HepG2 (cell line): ENCODE results near the gene R3HCC1L.

Source experiments
- EED ChIP-seq: sonication (generic); formaldehyde crosslinking; IDR thresholded peaks from 2 replicates; pipeline ENCODE4 v1.5.0; 2020; ENCODE audit warnings: mild to moderate bottlenecking, missing genetic modification reagents
- POLR2A ChIP-seq, 2 experiments: IDR thresholded peaks; 2 replicates each; pipeline ENCODE4 v1.6.1; 2011; ENCODE audit warnings: low read depth in 2 of 2, low read length in 2 of 2, mild to moderate bottlenecking in 1 of 2, moderate library complexity in 1 of 2; ENCODE audit not compliant: insufficient read depth in 1 of 2
- ZBTB7A ChIP-seq: sonication (generic); formaldehyde crosslinking; IDR thresholded peaks from 2 replicates; pipeline ENCODE4 v1.8.0; 2022; ENCODE audit warnings: mild to moderate bottlenecking, missing genetic modification reagents
- TF ChIP-seq, protein P1 (sequence below): sonication (generic); formaldehyde crosslinking; IDR thresholded peaks from 2 replicates; pipeline ENCODE4 v1.5.0; 2020; ENCODE audit warnings: mild to moderate bottlenecking, missing genetic modification reagents, moderate library complexity

DNA sequence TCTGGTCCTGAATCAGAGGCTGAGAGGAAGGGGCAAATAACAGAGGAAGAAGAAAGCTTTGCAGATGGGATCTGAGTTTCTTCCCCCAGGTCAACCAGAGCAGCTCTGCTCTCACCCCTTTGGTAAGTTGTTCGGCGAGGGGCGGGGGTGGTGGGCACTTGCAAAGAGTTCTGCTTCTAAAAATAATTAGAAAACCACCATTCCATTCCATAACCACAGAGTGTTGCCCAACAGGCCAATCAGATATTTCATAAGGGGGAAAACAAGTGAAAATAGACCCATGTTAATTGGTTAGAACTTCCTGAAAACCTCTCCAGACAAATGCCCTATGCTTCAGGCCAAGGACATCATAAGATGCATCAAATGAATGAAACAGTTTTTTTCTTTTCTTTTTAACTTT is 43.6 kb upstream of the R3HCC1L start:
- TF ChIP-seq, protein P1, sequence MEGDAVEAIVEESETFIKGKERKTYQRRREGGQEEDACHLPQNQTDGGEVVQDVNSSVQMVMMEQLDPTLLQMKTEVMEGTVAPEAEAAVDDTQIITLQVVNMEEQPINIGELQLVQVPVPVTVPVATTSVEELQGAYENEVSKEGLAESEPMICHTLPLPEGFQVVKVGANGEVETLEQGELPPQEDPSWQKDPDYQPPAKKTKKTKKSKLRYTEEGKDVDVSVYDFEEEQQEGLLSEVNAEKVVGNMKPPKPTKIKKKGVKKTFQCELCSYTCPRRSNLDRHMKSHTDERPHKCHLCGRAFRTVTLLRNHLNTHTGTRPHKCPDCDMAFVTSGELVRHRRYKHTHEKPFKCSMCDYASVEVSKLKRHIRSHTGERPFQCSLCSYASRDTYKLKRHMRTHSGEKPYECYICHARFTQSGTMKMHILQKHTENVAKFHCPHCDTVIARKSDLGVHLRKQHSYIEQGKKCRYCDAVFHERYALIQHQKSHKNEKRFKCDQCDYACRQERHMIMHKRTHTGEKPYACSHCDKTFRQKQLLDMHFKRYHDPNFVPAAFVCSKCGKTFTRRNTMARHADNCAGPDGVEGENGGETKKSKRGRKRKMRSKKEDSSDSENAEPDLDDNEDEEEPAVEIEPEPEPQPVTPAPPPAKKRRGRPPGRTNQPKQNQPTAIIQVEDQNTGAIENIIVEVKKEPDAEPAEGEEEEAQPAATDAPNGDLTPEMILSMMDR (CRISPR knock-in tag), result no peak
- no peak for TF ChIP-seq POLR2A (IDR thresholded peaks at IDR 0.05; ENCODE audit: insufficient read depth in 1 of 2, low read depth in 2 of 2, low read length in 2 of 2)
- no peak for TF ChIP-seq EED (CRISPR knock-in tag)
- TF ChIP-seq ZBTB7A (CRISPR knock-in tag), result no peak
